ENCODE results near the gene UCP3. TPM values are rescaled to one million over a fixed set of nuclear protein-coding genes. Genes with fewer than 3 reads are reported as not detected.

UCP3 gene
- total and polyA plus RNA-seq, 2 donors (not counting 1 experiment from before 2014, with no cell fraction given): 8.9 to 11.0 TPM

GRCh38 chr11:74010306-74011300, 1.7 kb upstream of the UCP3 start:
- TF ChIP-seq EZH2 (IDR thresholded peaks at IDR 0.05; ENCODE audit: borderline replicate concordance, insufficient read depth, low read depth, low read length, poor library complexity, severe bottlenecking): no peak
- TF ChIP-seq CTCF (IDR thresholded peaks at IDR 0.05): no peak
- intact Hi-C loops (cut with micrococcal nuclease): loop anchor here (1.0 kb wide), 2 partner anchors 15 to 30 kb away; no protein-coding TSS in a partner anchor
- Mint-ChIP-seq H3K4me1 (peaks cover 77% of the 10 kb centered on the region), H3K27me3 (no peaks in the 10 kb centered on the region), H3K27ac (peak overlapping the region; percentile 97), H3K4me3 (peak overlapping the region; percentile 73), H3K9me3 (ENCODE audit: insufficient read depth) (no peaks in the 10 kb centered on the region)
- Histone ChIP-seq H4K20me1 (ENCODE audit: control insufficient read depth, insufficient read depth, low read length, poor library complexity, severe bottlenecking) (no peaks in the 10 kb centered on the region), H3K27ac (ENCODE audit: low read length in 2 of 2) (peak overlapping the region; percentile 72 to 90), H3K4me3 (ENCODE audit: control extremely low read depth in 1 of 5, extremely low read depth in 1 of 5, insufficient read depth in 1 of 5, low read depth in 2 of 5, low read length in 4 of 5) (no peak overlapping the region), H3K4me2 (replicated peaks; ENCODE audit: low read depth, low read length, poor library complexity, severe bottlenecking) (peak overlapping the region; percentile 55), H3K9me3 (ENCODE audit: control extremely low read depth in 1 of 3, control insufficient read depth in 2 of 3, insufficient read depth in 1 of 3, low read length in 2 of 3) (no peaks in the 10 kb centered on the region), H3K79me2 (ENCODE audit: control insufficient read depth, insufficient read depth, low read length) (peaks cover 7% of the 10 kb centered on the region), H3K4me1 (ENCODE audit: control insufficient read depth in 2 of 2, insufficient read depth in 2 of 2, low read length in 2 of 2) (peaks cover 65 to 72% of the 10 kb centered on the region in 2 donors), H3K36me3 (replicated peaks in 1 of 2; ENCODE audit: control extremely low read depth in 1 of 2, control insufficient read depth in 1 of 2, extremely low read depth in 1 of 2, insufficient read depth in 2 of 2, low read length in 1 of 2) (peaks cover 0 to 5% of the 10 kb centered on the region in 2 experiments), H3K9ac (ENCODE audit: low read length) (peak overlapping the region; percentile 40), H2AFZ (ENCODE audit: insufficient read depth, low read depth, low read length, poor library complexity, severe bottlenecking) (no peak overlapping the region), H3K27me3 (replicated peaks in 1 of 4; ENCODE audit: control extremely low read depth in 1 of 4, control insufficient read depth in 3 of 4, insufficient read depth in 4 of 4, low read length in 3 of 4) (no peaks in the 10 kb centered on the region)
- WGBS (ENCODE audit: insufficient coverage): 91% methylated on average over 7 of the region's 9 CpGs
- DNase-seq (no peak), ATAC-seq (ENCODE audit: low read depth) (no peak)
- CTCF ChIA-PET: interaction anchor here (0.6 to 2.6 kb wide), 6 partner anchors 10 to 1146 kb away, joined by 3 to 12 read pairs (median 3); no protein-coding TSS in a partner anchor
- POLR2A ChIA-PET: interaction anchor here (0.7 to 2.7 kb wide), 7 partner anchors 10 to 40 kb away, joined by 3 to 56 read pairs (median 4); partner anchors contain the start of gene UCP2

Data from B cell (primary cell).